ENCODE measurements around the gene PDE6C. TPM values are rescaled to one million over a fixed set of nuclear protein-coding genes. Genes with fewer than 3 reads are reported as not detected.

The PDE6C gene
- total RNA-seq = not detected in 2 replicates

GRCh38 chr10:93612311-93612710, at the start of gene PDE6C:
TSS of gene PDE6C (plus strand) at chr10:93612537. CDS start at chr10:93612726, 189 bp downstream.
- DNase-seq (ENCODE audit: low read depth, low spot score) = no peak

GRCh38 chr10:93565446-93565845, 46.9 kb upstream of the PDE6C start:
- DNase-seq (ENCODE audit: low read depth, low spot score) = no peak

- no peak for DNase-seq (ENCODE audit: low read depth, low spot score)
Measured at GRCh38 chr10:93566435-93567276, 45.7 kb upstream of the PDE6C start, which contains the start of gene FFAR4. TSS of gene FFAR4 (plus strand) at chr10:93566665. CDS start at chr10:93566721, 56 bp downstream.

- no peak for DNase-seq (ENCODE audit: low read depth, low spot score)
Measured at GRCh38 chr10:93567277-93568104, 44.8 kb upstream of the PDE6C start.

GRCh38 chr10:93568105-93568390, 44.3 kb upstream of the PDE6C start:
- no peak for DNase-seq (ENCODE audit: low read depth, low spot score)

- no peak for DNase-seq (ENCODE audit: low read depth, low spot score)
Measured at GRCh38 chr10:93570383-93570782, 42.0 kb upstream of the PDE6C start.

GRCh38 chr10:93572606-93573005, 39.7 kb upstream of the PDE6C start:
- DNase-seq (ENCODE audit: low read depth, low spot score) = no peak

GRCh38 chr10:93573051-93573909, 39.1 kb upstream of the PDE6C start:
- DNase-seq (ENCODE audit: low read depth, low spot score) = no peak

- DNase-seq (ENCODE audit: low read depth, low spot score) = no peak
Measured at GRCh38 chr10:93573924-93574323, 38.4 kb upstream of the PDE6C start.

- DNase-seq (ENCODE audit: low read depth, low spot score) = no peak
Measured at GRCh38 chr10:93576888-93577287, 35.4 kb upstream of the PDE6C start.

GRCh38 chr10:93577565-93577964, 34.8 kb upstream of the PDE6C start:
- DNase-seq (ENCODE audit: low read depth, low spot score) = no peak

GRCh38 chr10:93579089-93579488, 33.2 kb upstream of the PDE6C start:
- DNase-seq (ENCODE audit: low read depth, low spot score) = no peak

GRCh38 chr10:93579985-93580711, 32.2 kb upstream of the PDE6C start:
- no peak for DNase-seq (ENCODE audit: low read depth, low spot score)

- DNase-seq (ENCODE audit: low read depth, low spot score) = no peak
Measured at GRCh38 chr10:93580828-93581227, 31.5 kb upstream of the PDE6C start.

GRCh38 chr10:93584445-93584844, 27.9 kb upstream of the PDE6C start:
- DNase-seq (ENCODE audit: low read depth, low spot score) = no peak

- no peak for DNase-seq (ENCODE audit: low read depth, low spot score)
Measured at GRCh38 chr10:93589648-93590562, 22.4 kb upstream of the PDE6C start.

- DNase-seq (ENCODE audit: low read depth, low spot score) = no peak
Measured at GRCh38 chr10:93590638-93591037, 21.7 kb upstream of the PDE6C start.

- no peak for DNase-seq (ENCODE audit: low read depth, low spot score)
Measured at GRCh38 chr10:93591065-93591808, 21.1 kb upstream of the PDE6C start.

- DNase-seq (ENCODE audit: low read depth, low spot score) = no peak
Measured at GRCh38 chr10:93593254-93593653, 19.1 kb upstream of the PDE6C start.
